Astrocyte of the cerebellum (primary cell): ENCODE data around the gene ZCCHC7.
"Not testable (repeated sequence)": the region's sequence is repeated elsewhere in the genome, so short reads cannot be mapped to it uniquely, and the experiment has no call there.

Experiments used
- DNase-seq: peaks from one replicate; pipeline ENCODE4 v3.0.0-alpha.2; 2011; ENCODE audit warnings: low read depth
- H3K4me3 ChIP-seq: 2 replicates; pipeline ENCODE4 v1.5.1; 2011; ENCODE audit warnings: mild to moderate bottlenecking, low read depth, low read length, moderate library complexity
- in situ Hi-C: cut with HindIII; loops from 2 replicates; pipeline ENCODE4 v1.10.0; 2017; ENCODE audit warnings: low sequenced_read_pairs
- TF ChIP-seq, protein P1 (sequence below): IDR thresholded peaks from 2 replicates; pipeline ENCODE4 v1.5.1; 2012; ENCODE audit warnings: low read length, low read depth, moderate library complexity, mild to moderate bottlenecking; ENCODE audit errors: missing control alignments

ZCCHC7 gene

GRCh38 chr9:37102486-37102885 is 17.9 kb upstream of the ZCCHC7 start:
- DNase-seq = no peak
- TF ChIP-seq, protein P1, sequence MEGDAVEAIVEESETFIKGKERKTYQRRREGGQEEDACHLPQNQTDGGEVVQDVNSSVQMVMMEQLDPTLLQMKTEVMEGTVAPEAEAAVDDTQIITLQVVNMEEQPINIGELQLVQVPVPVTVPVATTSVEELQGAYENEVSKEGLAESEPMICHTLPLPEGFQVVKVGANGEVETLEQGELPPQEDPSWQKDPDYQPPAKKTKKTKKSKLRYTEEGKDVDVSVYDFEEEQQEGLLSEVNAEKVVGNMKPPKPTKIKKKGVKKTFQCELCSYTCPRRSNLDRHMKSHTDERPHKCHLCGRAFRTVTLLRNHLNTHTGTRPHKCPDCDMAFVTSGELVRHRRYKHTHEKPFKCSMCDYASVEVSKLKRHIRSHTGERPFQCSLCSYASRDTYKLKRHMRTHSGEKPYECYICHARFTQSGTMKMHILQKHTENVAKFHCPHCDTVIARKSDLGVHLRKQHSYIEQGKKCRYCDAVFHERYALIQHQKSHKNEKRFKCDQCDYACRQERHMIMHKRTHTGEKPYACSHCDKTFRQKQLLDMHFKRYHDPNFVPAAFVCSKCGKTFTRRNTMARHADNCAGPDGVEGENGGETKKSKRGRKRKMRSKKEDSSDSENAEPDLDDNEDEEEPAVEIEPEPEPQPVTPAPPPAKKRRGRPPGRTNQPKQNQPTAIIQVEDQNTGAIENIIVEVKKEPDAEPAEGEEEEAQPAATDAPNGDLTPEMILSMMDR = no peak
- in situ Hi-C loops = no loop called here
- H3K4me3 ChIP-seq = no peak overlapping the region

DNA sequence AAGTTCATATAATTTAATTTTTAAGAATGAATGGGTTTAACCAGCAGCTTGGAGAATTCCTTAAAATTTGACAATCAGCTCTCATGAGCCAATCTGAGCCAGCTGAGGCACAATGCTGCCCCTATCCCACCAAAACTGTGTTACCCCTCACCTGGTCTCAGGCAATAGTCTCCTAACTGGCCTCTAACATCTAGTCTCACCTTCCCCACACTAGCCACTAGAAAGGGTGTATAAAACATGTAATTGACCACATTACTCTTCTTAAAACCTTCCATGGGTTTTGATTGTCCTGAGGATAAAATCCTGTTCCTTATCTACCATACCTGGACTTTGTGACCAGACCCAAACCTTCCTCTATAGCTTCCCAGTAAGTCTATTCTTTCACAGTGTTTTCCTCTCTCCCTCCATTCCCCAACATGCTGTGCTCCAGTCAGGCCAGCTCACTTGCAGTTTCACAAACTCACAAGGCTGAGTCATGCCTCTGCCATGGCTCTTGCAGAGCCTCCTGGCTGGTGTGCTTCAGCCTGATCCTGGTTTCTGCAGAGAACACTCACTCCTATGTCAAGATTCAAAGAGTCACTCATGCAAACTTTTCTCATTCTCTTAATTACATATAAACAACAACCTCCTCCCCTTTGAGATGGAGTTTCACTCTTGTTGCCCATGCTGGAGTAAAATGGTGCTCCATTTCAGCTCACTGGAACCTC is 16.0 kb upstream of the ZCCHC7 start:
- TF ChIP-seq, protein P1 = no peak
- DNase-seq = no peak
- H3K4me3 ChIP-seq = no peak overlapping the region
- in situ Hi-C loops = no loop called here

- no peak overlapping the region for H3K4me3 ChIP-seq
- TF ChIP-seq, protein P1 = no peak
- no peak for DNase-seq
- in situ Hi-C loops = no loop called here
These were observed 15.1 kb upstream of the ZCCHC7 start for GRCh38 chr9:37105234-37105633.

- TF ChIP-seq, protein P1 = no peak
- in situ Hi-C loops = no loop called here
- H3K4me3 ChIP-seq = no peak overlapping the region
- no peak for DNase-seq
These were observed 12.7 kb upstream of the ZCCHC7 start for GRCh38 chr9:37107701-37108100.

GRCh38 chr9:37114442-37114841 is 5.9 kb upstream of the ZCCHC7 start:
- DNase-seq, in situ Hi-C loops, H3K4me3 ChIP-seq: not testable (repeated sequence)

DNA sequence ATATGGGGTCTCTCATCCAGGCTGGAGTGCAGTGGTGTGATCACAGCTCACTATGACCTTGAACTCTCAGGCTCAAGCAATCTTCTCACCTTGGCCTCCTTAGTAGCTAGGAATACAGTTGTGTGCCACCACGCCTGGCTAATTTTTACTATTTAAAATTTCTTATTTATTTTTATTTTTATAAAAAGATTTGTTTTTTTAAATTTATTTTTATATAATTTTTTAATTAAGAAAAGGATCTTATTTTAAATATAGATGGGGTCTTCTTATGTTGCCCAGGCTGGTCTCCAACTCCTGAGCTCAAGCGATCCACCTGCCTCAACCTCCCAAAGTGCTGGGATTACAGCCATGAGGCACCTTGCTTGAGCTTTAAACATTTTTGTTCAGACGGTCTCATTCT is 2.4 kb upstream of the ZCCHC7 start:
- in situ Hi-C loops = no loop called here

GRCh38 chr9:37119360-37119759 is 1.0 kb upstream of the ZCCHC7 start:
- H3K4me3 ChIP-seq = no peak overlapping the region
- in situ Hi-C loops = no loop called here
- TF ChIP-seq, protein P1 = no peak
- DNase-seq = no peak

More for the DNA sequence above, 2.4 kb upstream of the ZCCHC7 start:
- DNase-seq = no peak
- TF ChIP-seq, protein P1 = no peak
- no peak overlapping the region for H3K4me3 ChIP-seq

DNA sequence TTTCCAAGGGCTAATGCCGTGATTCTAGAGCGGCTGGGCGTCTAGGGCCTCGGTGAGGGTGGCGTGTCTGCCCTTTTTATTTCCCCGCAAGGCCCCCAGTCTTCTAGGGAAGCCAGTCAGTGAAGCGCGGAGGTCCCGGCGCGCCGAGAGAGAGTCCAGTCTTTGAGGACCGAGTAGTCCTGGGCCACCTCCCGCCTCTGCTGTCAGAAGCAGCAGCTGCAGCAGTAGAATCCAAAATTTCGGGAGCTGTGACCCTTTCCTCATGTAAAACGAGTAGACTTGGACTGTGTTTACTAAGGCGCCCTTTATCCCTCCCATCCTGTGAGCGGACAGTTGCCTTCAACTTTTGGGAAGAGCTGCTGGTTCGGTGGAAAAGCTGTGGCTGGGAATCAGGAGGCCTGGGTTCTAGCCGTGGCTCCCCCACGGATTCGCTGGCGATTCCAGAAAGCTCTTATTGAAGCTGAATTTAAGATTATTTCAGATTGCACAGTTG is 515 bp downstream of the ZCCHC7 start:
- in situ Hi-C loops = not testable (repeated sequence)
- peak overlapping the region; percentile 94 for H3K4me3 ChIP-seq
- DNase-seq = peak; percentile 0
